Liver (tissue), 3 donors: Measurements from ENCODE around the gene SDK2.

Source experiments
- JUND ChIP-seq, 2 donors: IDR thresholded peaks; 2 replicates each; pipeline ENCODE4 v1.6.1; 2016; ENCODE audit warnings: antibody characterized with exemption in 2 of 2
- RAD21 ChIP-seq, 2 donors: IDR thresholded peaks; 2 replicates each; pipeline ENCODE4 v1.6.1; 2016; ENCODE audit warnings: antibody characterized with exemption in 2 of 2, mild to moderate bottlenecking in 2 of 2
- RXRA ChIP-seq, 2 donors: IDR thresholded peaks; 2 replicates each; pipeline ENCODE4 v1.6.1; 2017 to 2018; ENCODE audit warnings: antibody characterized with exemption in 2 of 2, mild to moderate bottlenecking in 1 of 2
- TF ChIP-seq, protein P1 (sequence below): fragments of 150-350 bp; IDR thresholded peaks from 2 replicates; pipeline ENCODE4 v1.5.1; 2017; ENCODE audit warnings: improper control_type of control experiment, low read depth, low read length; ENCODE audit not compliant: missing input control
- TF ChIP-seq, protein P2 (sequence below): IDR thresholded peaks from 2 replicates; pipeline ENCODE4 v1.6.1; 2016; ENCODE audit warnings: antibody characterized with exemption, mild to moderate bottlenecking
- donor health status: healthy.
- donor health status: healthy.

DNA sequence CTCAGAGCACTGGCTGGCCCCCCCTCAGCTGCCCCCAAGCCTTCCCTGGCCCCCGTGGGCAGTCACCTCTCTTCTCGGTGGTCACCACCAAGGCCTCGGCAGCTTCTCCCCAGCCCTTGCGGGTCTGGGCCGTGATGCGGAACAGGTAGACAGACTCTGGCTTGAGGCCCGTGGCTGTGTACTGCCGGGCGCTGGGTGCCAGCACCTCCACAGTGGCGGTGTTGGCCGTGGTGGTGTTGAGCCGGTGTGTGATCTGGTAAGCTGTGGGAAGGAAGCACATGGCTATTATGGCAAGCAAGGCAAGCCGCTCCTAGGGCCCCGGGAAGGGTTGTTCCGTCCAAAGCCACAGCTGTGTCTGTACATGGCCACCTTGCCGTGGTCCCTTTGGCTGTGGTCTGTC, 254.0 kb downstream of the SDK2 start:
- TF ChIP-seq, protein P1, sequence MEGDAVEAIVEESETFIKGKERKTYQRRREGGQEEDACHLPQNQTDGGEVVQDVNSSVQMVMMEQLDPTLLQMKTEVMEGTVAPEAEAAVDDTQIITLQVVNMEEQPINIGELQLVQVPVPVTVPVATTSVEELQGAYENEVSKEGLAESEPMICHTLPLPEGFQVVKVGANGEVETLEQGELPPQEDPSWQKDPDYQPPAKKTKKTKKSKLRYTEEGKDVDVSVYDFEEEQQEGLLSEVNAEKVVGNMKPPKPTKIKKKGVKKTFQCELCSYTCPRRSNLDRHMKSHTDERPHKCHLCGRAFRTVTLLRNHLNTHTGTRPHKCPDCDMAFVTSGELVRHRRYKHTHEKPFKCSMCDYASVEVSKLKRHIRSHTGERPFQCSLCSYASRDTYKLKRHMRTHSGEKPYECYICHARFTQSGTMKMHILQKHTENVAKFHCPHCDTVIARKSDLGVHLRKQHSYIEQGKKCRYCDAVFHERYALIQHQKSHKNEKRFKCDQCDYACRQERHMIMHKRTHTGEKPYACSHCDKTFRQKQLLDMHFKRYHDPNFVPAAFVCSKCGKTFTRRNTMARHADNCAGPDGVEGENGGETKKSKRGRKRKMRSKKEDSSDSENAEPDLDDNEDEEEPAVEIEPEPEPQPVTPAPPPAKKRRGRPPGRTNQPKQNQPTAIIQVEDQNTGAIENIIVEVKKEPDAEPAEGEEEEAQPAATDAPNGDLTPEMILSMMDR, result no peak
- TF ChIP-seq RAD21 (IDR thresholded peaks at IDR 0.05) (no peak), JUND (IDR thresholded peaks at IDR 0.05) (no peak), RXRA (IDR thresholded peaks at IDR 0.05) (no peak)
- TF ChIP-seq, protein P2, sequence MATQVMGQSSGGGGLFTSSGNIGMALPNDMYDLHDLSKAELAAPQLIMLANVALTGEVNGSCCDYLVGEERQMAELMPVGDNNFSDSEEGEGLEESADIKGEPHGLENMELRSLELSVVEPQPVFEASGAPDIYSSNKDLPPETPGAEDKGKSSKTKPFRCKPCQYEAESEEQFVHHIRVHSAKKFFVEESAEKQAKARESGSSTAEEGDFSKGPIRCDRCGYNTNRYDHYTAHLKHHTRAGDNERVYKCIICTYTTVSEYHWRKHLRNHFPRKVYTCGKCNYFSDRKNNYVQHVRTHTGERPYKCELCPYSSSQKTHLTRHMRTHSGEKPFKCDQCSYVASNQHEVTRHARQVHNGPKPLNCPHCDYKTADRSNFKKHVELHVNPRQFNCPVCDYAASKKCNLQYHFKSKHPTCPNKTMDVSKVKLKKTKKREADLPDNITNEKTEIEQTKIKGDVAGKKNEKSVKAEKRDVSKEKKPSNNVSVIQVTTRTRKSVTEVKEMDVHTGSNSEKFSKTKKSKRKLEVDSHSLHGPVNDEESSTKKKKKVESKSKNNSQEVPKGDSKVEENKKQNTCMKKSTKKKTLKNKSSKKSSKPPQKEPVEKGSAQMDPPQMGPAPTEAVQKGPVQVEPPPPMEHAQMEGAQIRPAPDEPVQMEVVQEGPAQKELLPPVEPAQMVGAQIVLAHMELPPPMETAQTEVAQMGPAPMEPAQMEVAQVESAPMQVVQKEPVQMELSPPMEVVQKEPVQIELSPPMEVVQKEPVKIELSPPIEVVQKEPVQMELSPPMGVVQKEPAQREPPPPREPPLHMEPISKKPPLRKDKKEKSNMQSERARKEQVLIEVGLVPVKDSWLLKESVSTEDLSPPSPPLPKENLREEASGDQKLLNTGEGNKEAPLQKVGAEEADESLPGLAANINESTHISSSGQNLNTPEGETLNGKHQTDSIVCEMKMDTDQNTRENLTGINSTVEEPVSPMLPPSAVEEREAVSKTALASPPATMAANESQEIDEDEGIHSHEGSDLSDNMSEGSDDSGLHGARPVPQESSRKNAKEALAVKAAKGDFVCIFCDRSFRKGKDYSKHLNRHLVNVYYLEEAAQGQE, result no peak
